HG02571 (cell line): ENCODE results near the gene ARSI.

ENCODE experiments used
- ATAC-seq: cut with Tn5 transposase; IDR thresholded peaks from one replicate; pipeline ENCODE4 v1.9.1; 2021; ENCODE audit warnings: mild to moderate bottlenecking, moderate library complexity; ENCODE audit not compliant: unreplicated experiment

Gene ARSI

GRCh38 chr5:150327139-150327538 lies 24.4 kb upstream of the ARSI start:
- ATAC-seq: no peak

- no peak for ATAC-seq
Measured at GRCh38 chr5:150326707-150327106, 24.0 kb upstream of the ARSI start.

DNA sequence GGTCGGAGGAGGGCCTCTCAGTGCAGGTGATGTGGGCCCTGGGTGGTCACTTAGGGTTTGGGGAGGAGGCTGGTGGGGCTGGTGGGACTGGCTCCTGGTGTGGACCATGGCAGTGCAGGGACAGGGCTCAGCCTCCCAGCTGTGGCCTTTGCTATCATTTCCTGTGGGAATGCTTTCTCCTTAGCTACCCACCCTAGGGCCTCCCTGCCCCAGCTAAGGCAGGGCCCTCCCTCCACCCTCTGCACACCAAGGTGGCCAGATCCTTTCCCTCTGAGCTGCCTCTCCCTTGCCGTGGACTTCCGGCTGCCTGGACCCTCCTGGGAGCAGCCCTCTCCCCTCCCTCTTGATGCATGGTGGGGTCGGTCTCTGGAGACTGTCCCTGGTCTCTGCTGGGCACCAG lies 22.7 kb upstream of the ARSI start:
- no peak for ATAC-seq

GRCh38 chr5:150323819-150324218 lies 21.1 kb upstream of the ARSI start:
- ATAC-seq: no peak

DNA sequence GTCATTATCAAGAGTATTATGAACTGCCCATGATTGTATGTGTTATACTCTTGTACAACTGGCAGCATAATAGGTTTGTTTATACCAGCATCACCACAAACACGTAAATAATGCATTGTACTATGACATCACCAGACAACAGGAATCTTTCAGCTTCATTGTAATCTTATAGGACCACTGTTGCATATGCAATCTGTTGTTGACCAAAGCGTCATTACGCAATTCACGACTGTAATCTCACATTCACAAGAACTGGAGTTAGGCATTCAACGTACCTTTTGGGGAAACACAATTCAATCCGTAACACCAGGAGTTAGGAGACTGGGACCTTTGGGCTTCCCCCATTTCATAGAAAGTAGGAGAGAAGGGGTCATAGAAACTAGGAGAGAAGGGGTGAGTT lies 20.4 kb upstream of the ARSI start:
- ATAC-seq: no peak

DNA sequence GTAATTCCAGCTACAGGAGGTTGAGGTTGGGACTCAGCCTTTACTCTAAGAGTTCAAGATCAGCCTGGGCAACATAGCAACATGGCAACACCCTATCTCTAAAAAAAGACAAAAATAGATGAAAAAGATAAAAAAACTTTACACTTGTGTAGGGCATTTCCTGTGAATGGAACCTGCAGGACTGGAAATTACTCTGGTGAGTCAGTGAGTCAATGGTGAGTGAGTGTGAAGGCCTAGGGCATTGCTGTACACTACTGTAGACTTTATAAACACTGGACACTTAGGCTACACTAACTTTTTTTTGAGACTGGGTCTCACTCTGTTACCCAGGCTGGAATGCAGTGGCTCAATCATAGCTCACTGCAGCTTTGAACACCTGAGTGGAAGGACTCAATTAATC lies 19.5 kb upstream of the ARSI start:
- no peak for ATAC-seq

DNA sequence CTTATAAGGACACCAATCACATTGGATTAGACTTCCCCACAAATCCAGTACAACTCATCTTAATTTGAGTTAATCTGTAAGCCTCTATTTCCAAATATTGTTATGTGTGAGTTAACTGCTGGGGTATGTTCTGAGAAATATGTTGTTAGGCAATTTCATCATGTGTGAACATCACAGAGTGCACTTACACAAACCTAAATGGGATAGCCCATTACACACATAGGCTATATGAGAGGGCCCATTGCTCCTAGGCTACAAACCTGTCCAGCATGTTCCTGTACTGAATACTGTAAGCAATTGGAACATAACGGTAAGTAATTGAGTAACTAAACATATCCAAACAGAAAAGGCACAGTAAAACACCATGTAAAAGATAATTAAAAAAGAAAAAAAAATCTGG lies 19.1 kb upstream of the ARSI start:
- ATAC-seq: no peak

DNA sequence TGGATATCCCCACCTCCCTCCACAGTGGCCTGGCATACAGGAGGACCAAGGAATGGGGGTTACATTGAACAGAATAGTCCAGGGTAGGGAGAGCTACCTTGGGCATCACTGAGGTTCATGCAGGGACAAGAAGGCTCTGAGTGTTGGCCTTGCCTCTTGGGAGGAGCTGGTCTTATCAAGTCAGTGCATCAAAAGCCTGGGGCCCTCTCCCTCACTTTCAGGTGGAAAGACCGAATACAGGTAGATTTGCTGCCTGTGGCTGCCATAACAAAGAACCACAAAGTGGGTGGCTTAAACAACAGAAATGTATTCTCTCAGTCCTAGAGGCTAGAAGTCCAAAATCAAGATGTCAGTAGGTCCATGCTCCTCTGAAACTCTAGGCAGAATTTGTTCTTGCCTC lies 18.5 kb upstream of the ARSI start:
- ATAC-seq: no peak

DNA sequence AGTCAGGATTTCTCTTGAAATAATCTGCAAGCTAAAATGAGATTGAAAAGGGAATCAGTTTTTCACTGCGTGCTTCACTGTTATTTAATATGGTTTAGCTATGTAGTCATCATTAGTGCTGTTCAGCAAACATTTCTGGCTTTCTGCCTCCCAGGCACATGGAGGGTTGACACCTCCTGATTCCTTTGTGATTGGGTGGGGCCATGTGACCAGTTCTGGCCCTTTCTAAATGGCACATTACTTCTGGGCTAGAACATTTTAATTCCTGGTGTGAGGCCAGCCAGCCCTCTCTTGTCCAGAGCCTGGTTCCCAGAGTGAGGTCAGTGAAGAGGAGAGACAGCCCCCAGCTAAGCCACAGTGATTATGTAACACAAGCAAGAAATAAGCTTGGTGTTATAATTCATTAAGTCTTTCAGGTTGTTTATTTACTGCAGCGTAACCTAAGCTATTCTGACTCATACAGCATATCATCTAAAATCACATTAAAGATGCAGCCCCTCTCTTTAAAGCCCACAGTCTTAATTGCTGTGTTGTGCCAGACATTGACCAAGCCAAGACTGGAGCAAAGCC lies 17.4 kb upstream of the ARSI start:
- ATAC-seq: no peak

DNA sequence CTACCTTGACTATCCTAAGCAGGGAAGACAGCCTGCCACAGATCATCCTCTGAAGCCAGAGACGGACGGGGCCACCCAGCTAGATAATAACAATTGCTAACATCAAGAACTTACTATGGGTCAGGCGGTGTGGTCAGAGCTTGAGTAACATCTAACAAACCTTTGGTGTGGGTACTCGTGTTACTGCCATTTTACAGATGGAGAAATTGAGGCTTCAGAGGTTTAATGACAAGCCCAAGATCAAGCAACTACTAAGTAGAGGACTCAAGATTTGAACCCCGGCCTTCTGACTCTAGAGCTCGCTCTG lies 16.7 kb upstream of the ARSI start:
- ATAC-seq: no peak

DNA sequence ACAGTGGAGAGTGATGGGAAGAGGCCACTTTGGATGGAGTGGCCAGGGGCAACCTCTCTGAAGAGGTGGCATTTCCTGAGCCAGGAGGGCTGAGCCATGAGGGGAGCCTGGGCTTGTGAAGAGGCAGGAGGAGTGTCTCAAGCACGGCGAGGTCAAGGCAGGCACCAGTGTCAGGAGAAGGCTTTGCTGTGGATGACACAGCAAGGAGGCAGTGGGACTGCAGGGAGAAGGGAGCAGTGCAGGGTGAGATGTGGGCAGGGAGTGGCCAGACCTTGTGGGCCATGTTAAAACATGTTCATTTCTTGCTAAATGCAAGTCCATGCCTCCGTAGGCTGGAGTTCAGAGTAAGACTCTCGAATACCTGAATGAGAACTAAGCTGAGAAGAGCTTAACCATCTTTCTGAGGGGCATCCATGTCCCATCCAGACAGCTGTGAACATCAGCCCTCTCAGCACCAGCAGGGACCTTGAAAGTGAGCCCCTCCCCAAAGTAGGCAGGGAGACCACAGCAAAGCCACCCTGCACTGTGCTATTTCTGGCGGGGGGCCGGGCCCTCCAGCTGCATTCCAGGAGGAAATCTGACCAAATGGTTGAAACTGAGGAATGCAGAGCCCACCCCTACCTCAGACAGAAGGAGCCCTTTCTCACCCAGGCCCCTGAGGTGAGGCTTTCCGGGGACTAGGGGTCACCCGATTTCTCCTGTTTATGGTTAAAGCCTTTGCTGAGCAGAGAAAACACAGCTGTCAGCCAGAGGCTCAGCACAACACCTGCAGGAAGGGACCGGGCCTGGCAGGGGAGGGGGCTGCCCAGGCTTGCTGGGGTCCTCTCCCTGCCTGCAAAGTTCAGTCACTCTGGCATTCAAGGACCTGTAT lies 16.1 kb upstream of the ARSI start:
- no peak for ATAC-seq

GRCh38 chr5:150317048-150318003 lies 14.6 kb upstream of the ARSI start:
- ATAC-seq: no peak

DNA sequence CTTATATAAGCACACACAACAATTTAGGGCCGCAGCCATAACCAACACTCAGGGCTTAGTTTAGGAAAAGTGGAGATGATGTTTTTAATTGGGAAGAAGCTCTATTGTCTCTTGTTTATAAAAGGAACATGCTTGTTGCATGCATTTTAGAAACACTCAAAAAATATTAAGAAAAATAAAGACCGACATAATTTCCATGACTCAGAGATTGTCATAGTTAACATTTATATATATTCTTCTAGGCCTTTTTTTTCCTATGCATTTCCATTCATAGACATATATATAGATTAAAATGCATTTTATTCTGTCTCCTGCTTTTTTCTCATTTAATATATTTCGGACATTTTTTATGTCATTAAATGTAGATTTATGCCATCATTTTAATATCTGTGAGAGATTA lies 13.6 kb upstream of the ARSI start:
- ATAC-seq: no peak

DNA sequence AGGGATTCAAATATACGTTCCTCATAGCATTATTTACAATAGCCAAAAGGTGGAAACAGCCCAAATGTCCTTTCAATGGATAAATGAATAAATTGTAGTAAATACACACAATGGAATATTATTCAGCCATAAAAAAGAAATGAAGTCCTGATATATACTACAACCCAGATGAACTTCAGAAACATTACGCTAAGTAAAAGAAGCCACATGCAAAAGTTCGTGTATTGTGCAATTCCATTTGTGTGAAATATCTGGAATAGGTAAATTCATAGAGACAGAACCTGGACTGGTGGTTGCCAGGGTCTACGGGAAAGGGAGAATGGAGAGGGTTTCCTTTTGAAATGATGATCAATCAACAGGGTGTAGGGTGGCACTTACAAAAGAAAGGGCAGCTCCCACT lies 12.5 kb upstream of the ARSI start:
- no peak for ATAC-seq

DNA sequence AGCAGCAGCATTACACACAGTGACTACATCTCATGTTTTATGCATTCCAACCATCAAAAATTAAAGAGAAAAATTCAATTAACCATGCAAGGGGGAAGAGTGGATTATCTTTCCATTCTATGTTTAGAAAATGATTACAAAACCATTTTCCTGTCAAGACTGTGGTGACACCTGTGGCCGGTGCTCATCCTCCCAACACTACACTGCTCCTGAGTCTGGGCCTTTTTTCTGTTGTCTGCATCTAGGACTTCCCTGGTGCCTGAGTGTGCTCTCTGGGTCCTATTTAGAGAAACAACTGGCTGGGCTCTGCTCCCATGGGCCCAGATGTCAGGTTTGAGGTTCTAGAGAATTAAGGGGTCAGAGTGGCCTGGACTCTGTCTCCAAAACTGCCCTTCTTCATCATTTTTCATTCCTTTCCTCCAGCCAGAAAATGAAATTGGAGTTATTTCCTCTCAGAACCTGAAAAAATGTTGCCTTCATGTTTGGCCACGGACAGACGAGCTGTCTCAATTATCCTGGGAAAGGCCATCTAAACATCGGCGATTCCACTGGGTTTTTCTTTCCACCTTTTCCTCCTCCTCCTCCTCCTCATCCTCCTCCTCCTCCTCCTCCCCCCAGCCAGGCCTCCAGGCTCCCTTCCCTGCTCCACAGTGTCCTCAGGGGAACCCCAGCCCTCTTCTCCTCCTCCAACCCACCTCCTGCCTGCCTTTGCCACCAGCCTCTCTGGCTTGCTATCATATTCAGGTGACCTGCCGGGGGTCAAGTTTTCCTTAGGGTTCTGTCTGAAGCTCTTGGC lies 11.4 kb upstream of the ARSI start:
- ATAC-seq: no peak

- no peak for ATAC-seq
Measured at GRCh38 chr5:150313501-150313900, 10.8 kb upstream of the ARSI start.

DNA sequence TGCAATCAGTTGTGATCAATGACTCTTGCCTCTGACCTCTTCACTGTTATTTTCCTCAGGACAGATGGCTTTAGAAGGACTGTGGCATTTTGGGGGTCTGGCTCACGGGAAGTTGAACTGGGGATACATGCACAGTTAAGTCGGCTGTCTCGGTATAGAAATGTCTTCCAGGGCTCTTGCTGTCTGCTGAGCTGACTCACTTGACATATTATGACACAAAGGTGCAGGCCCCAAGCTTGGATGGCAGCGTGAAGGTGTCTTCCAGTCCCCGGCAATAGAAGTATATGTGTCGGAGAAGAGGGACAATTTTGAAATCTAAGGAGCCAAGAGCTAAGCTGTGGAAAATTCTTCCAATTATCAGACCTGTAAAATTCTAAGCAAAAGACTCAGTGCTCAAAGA lies 9.8 kb upstream of the ARSI start:
- no peak for ATAC-seq

GRCh38 chr5:150311015-150311692 lies 8.4 kb upstream of the ARSI start:
- ATAC-seq: no peak

DNA sequence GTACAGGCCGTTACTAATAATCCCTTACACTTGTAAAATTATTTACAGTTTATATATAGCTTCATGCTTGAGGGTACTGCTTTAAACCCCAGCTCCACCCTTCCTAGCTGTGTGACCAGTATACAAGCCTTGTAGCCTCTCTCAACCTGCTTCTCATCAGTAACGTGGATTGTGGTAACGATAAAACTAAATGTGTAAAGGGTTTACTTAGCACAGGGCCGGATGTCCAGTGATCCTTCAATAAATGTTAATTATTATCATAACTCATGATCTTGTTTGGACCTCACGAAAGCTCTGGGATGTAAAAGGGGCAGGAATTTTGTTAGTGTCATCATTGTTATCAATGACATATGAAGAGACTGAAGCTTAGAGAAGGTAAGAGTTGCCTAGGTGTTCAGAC lies 7.5 kb upstream of the ARSI start:
- no peak for ATAC-seq

DNA sequence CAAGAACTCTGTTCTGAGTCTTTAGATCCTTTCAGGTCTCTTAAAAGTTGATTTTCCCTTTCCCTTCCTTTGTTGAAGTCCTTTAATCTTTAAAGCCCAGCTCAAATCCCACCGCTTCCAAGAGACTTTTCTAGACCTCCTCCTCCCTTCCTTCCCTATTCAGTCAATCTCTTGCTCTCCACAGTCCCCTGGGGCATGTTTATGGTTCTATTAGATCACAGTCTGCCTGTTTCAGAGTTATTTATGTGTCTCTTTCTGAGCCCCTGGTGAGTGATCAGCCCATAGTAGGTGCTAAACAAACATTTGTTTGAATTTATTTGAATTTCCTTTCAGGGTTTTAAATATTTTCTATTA lies 7.2 kb upstream of the ARSI start:
- ATAC-seq: no peak
